Ascending aorta (tissue), 2 donors: ENCODE data around the gene MTSS2. TPM values are rescaled to one million over a fixed set of nuclear protein-coding genes. Genes with fewer than 3 reads are reported as not detected.

Source experiments
- DNase-seq, 2 donors: peaks; one replicate each; pipeline ENCODE4 v3.0.0-alpha.2; 2019; ENCODE audit warnings: low spot score in 2 of 2
- H3K27ac ChIP-seq, 2 donors: fragments of 200-600 bp; sonication (generic); one replicate each; pipeline ENCODE4 v1.5.1; 2016 to 2017; ENCODE audit warnings: mild to moderate bottlenecking in 1 of 2
- H3K27me3 ChIP-seq: fragments of 200-600 bp; sonication (generic); one replicate; pipeline ENCODE4 v1.5.1; 2017
- H3K36me3 ChIP-seq, 2 donors: fragments of 200-600 bp; sonication (generic); one replicate each; pipeline ENCODE4 v1.5.1; 2016
- H3K4me1 ChIP-seq, 2 donors: fragments of 200-600 bp; sonication (generic); one replicate each; pipeline ENCODE4 v1.5.1; 2016 to 2017; ENCODE audit warnings: mild to moderate bottlenecking in 1 of 2
- H3K4me3 ChIP-seq, 2 donors: fragments of 200-600 bp; sonication (generic); one replicate each; pipeline ENCODE4 v1.5.1; 2016 to 2017; ENCODE audit warnings: mild to moderate bottlenecking in 1 of 2
- H3K9me3 ChIP-seq, 2 donors: fragments of 200-600 bp; sonication (generic); one replicate each; pipeline ENCODE4 v1.5.1; 2016
- intact Hi-C: fragments of 100-400 bp; cut with DNase I; formaldehyde crosslinking; loops from one replicate; pipeline ENCODE4 v1.15.1; 2023
- total RNA-seq: library from RNA; depleted of rRNA; stranded (reverse); fragments of >200 nt; gene quantifications from one replicate; pipeline ENCODE4 v1.1.0, GENCODE V29; 2016
- TF ChIP-seq, protein P1 (sequence below), 3 experiments: fragments of 200-600 bp in 2 of 3; fragments of 450-650 bp in 1 of 3; sonication (generic) in 2 of 3; IDR thresholded peaks; one replicate each; pipeline ENCODE4 v1.5.1; 2016 to 2019; ENCODE audit warnings: antibody characterized with exemption in 3 of 3, mild to moderate bottlenecking in 1 of 3, moderate library complexity in 1 of 3

MTSS2 gene
- total RNA-seq, 1 donor from 2014 or later, result 98.6 TPM

- H3K4me1 ChIP-seq, result peaks cover 33 to 69% of the 10 kb centered on the region in 2 donors
- H3K9me3 ChIP-seq, result no peaks in the 10 kb centered on the region
- H3K27me3 ChIP-seq, result no peaks in the 10 kb centered on the region
- no peak overlapping the region for H3K4me3 ChIP-seq
- H3K36me3 ChIP-seq, result no peaks in the 10 kb centered on the region
- intact Hi-C loops, result loop anchor here (1.0 to 5.0 kb wide), 3 partner anchors 11 to 42 kb away; no protein-coding TSS in a partner anchor
- TF ChIP-seq, protein P1, sequence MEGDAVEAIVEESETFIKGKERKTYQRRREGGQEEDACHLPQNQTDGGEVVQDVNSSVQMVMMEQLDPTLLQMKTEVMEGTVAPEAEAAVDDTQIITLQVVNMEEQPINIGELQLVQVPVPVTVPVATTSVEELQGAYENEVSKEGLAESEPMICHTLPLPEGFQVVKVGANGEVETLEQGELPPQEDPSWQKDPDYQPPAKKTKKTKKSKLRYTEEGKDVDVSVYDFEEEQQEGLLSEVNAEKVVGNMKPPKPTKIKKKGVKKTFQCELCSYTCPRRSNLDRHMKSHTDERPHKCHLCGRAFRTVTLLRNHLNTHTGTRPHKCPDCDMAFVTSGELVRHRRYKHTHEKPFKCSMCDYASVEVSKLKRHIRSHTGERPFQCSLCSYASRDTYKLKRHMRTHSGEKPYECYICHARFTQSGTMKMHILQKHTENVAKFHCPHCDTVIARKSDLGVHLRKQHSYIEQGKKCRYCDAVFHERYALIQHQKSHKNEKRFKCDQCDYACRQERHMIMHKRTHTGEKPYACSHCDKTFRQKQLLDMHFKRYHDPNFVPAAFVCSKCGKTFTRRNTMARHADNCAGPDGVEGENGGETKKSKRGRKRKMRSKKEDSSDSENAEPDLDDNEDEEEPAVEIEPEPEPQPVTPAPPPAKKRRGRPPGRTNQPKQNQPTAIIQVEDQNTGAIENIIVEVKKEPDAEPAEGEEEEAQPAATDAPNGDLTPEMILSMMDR (IDR thresholded peaks at IDR 0.05), result no peak
- DNase-seq, result no peak
- H3K27ac ChIP-seq, result peak overlapping the region; percentile 91 to 96
Measured at GRCh38 chr16:70703835-70704381, 18.1 kb upstream of the MTSS2 start.

DNA sequence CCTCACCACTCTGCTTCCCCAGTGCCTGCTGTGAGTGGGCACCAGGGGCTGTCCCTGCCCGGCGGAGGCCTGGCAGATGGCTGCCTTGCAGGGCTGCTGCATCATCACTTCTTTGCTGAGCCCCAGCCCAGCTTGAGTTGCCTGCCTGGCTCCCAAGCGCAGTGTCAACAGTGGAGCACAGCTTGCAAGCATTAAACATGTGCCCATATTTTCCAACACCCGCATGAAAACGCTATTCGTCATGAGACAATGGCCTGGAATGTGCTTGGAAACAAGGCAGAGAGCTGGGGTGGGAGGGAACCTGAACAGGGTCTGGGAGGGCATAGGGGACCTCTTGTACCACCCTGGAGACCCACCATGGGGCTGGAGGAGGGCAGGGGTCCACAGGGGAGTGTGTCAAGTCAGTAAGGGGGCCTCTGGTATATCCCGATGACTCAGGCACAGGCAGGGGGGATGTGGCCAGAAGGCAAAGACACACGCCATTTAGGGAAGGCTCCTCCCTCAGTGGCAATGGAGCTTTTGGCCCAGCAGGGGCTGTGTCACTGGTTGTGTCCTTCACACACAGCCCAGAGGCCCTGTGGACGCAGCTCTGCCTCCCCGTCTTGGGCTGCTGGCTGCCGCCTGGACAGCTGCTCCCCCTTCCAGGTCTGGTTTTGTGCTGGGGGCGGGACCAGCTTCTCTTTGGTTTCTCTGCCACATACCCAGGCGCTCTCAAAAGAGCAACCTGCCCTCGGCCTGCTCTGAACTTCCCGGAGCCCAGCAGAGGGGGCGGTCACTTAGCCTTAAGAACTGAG is 17.4 kb upstream of the MTSS2 start:
- Histone ChIP-seq H3K4me3 (no peak overlapping the region), H3K27me3 (no peaks in the 10 kb centered on the region), H3K27ac (peak overlapping the region; percentile 91 to 96), H3K36me3 (no peaks in the 10 kb centered on the region), H3K4me1 (peaks cover 33 to 69% of the 10 kb centered on the region in 2 donors), H3K9me3 (no peaks in the 10 kb centered on the region)
- TF ChIP-seq, protein P1 (IDR thresholded peaks at IDR 0.05), result peak; percentile 43 to 70 (median 52)
- DNase-seq, result peak; percentile 80 to 93
- intact Hi-C loops, result loop anchor here (1.0 to 5.0 kb wide), 3 partner anchors 12 to 43 kb away; no protein-coding TSS in a partner anchor

DNA sequence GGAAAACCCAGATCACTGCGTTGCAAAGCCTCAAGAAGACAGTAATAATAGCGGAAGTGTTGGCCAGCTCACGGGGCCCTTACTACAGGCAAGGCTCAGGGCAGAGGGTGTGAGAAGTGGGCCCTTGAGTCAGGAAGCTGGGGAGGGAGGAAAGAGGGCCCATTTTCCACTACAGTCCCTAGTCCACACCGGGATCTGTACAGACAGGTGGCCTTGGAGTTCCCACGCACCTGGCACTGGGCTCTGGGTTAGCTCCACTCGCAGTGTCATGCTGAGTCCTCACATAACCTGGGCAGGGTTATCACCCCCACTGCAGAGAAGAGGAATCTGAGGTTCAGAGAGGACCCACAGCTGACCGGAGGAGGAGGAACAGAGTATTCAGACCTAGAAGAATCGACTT is 16.8 kb upstream of the MTSS2 start:
- Histone ChIP-seq H3K4me3 (no peak overlapping the region), H3K4me1 (peaks cover 33 to 73% of the 10 kb centered on the region in 2 donors), H3K27ac (peak overlapping the region; percentile 91 to 96), H3K36me3 (no peaks in the 10 kb centered on the region), H3K27me3 (no peaks in the 10 kb centered on the region), H3K9me3 (no peaks in the 10 kb centered on the region)
- no peak for DNase-seq
- intact Hi-C loops, result loop anchor here (1.0 to 5.0 kb wide), 3 partner anchors 13 to 44 kb away; no protein-coding TSS in a partner anchor
- TF ChIP-seq, protein P1 (IDR thresholded peaks at IDR 0.05), result no peak

GRCh38 chr16:70701998-70702397 is 16.1 kb upstream of the MTSS2 start:
- Histone ChIP-seq H3K9me3 (no peaks in the 10 kb centered on the region), H3K36me3 (no peaks in the 10 kb centered on the region), H3K27me3 (no peaks in the 10 kb centered on the region), H3K4me1 (peaks cover 39 to 73% of the 10 kb centered on the region in 2 donors), H3K27ac (peak overlapping the region; percentile 91 to 96), H3K4me3 (no peak overlapping the region)
- no peak for DNase-seq
- TF ChIP-seq, protein P1 (IDR thresholded peaks at IDR 0.05), result no peak
- intact Hi-C loops, result loop anchor here (5.0 kb wide), 1 partner anchor 35 kb away; no protein-coding TSS in a partner anchor

DNA sequence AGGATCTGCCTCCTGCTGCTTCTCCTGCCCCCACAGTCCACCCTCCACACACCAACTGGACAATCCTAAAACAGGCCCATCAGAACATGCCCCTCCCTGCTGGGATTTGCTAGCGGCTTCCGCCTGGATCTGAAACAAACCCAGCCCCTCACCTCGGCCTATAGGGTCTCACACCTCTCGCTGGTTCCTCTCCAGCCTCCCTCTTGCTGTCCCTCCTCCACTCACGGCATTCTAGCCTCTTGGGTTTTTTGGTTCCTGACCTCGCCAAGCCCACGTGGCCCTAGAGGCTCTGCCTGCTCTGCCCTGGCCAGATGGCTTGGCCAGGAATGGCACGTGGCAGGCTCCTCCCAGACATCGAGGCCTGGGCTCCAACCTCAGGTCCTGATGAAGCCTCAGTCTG is 15.7 kb upstream of the MTSS2 start:
- H3K4me1 ChIP-seq, result peaks cover 40 to 73% of the 10 kb centered on the region in 2 donors
- H3K4me3 ChIP-seq, result no peak overlapping the region
- H3K27me3 ChIP-seq, result no peaks in the 10 kb centered on the region
- TF ChIP-seq, protein P1 (IDR thresholded peaks at IDR 0.05), result no peak
- H3K36me3 ChIP-seq, result no peaks in the 10 kb centered on the region
- H3K27ac ChIP-seq, result peak overlapping the region; percentile 91 to 96
- H3K9me3 ChIP-seq, result no peaks in the 10 kb centered on the region
- intact Hi-C loops, result loop anchor here (5.0 kb wide), 1 partner anchor 36 kb away; no protein-coding TSS in a partner anchor
- DNase-seq, result no peak
